GM19395 (cell line): ENCODE data around the gene RASL10A.

ENCODE experiments used
- ATAC-seq: cut with Tn5 transposase; IDR thresholded peaks from one replicate; pipeline ENCODE4 v1.9.1; 2021; ENCODE audit warnings: mild to moderate bottlenecking, moderate library complexity; ENCODE audit not compliant: unreplicated experiment

The RASL10A gene

DNA sequence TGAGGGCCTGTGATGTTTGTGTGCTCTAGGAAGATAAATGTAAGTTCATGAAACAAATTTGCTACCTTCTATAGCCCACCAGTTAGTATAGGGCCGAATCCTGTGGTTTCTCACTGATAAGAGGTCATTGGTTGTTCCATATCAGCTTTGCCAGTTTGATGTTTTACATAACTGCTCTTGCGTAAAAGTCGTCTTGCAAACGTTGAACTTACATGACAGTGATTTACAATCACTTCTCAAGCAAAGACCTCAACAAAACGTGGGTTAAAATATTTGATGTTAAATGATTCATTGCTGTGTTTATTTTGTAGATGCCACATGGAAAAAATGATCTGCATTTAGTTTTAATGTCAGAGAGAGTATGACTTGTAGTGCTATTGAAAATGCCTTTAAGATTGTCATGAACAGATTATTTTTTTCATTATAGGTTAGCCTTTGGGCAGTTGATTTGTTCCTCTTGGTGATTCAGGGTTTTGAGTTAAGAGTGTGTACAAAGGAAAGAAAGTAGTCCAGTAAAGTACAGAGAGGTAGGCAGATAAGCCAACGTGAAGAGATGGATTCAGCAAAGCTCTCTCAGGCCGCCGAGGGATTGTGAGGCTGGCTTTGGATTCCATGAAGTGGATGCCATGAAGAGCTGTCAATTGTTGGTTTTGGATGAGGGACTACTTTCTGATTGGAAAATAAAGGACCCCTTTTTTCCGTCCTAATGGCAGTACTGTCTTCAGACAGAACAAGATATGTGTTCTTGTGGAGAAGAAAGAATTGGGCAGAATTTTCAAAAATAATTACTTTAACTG, 44.8 kb downstream of the RASL10A start:
- no peak for ATAC-seq

GRCh38 chr22:29269731-29270474, 45.6 kb downstream of the RASL10A start:
- no peak for ATAC-seq

DNA sequence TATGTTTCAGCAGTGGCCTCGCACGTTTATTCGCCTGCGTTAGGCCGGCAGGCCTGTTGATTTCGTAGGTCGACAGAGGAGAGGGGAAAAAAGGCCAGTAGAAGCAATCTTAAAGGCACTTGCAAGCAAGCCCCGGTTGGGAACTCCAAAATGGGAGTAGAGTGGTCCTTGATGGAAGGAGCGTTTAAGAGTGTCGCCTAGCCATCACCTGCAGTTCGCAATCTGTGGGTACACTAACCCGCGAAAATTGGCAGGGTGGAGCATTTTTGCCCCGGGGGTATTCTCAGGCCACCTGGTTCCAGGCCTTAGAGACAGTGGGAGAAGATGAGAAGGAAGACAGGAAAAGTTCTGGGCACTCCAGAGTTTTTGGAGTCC, 46.3 kb downstream of the RASL10A start:
- ATAC-seq, result no peak

DNA sequence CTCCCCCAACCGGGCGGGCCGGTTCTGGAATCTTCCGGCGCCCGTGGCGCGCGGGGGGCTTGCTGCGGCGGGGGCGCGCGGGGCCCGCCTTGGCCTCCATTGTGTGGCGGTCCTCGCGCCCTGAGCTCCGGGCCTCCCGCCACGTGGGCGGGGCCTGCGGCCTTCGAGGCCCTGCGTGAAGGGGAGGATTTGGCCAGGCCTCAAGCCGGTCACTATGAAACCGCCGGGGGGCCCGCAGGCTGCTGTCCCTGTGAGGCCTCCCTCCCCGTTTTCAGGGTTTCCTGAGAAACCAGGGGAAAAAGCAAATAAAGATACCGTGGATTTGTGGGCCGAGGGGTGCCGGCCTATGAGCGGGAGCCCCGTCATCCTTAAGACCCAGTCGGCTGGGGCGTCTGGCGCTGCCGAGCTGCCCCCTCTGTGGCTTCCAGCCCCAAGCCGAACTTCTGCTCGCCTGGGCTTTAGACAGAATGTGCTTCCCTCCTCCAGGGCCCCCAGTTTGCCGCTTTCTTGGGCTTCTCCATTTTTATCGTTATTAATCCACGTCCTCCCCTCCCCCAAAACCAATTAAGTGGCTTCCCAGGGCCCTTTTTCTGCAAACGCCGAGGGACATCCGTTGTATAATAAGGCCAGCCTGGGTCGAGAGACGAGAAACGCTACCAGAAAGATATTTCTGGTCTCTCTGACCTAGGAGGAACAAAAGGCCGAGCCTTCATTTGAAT, 46.8 kb downstream of the RASL10A start:
- ATAC-seq, result peak; percentile 25

DNA sequence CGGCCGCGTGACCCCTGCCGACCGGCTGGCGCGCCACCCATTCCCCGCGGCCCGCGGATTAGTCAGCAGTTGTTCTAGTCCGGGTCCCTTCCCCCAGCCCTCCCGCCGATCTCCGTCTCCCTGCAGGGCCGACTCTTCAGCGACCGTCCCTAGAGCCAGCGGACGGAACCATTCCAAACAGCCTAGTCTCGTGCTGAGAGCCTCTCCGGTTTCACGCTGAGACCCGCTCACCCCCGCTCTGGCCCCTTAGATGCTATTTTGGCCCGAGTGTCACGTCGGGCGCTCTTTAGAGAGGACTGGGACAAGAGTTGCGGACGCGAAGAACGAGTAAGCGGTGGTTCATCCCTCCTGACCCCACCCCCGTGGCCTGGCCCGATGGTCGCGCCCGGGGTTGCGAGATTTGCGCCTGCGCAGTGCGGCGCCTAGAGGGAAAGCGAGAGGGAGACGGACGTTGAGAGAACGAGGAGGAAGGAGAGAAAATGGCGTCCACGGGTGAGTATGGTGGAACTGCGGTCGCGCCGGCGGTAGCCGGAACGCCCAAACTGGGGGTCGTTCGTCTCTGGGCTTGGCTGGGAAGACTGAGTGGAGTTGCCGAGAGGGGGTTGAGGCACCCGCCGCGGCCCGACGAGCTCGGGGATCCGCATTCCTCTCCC, 47.5 kb downstream of the RASL10A start, which contains the start of the genes EWSR1 and RHBDD3:
Gene EWSR1 (plus strand): TSS at position 411 of the 653 bp plus-strand sequence. CDS start 69 bp downstream, at position 480.
Gene RHBDD3 (minus strand): TSS at position 124 of the 653 bp plus-strand sequence. CDS start 2,355 bp downstream, outside the sequence.
- peak; percentile 73 for ATAC-seq

- peak; percentile 35 for ATAC-seq
Observed at GRCh38 chr22:29267462-29267857, 48.0 kb downstream of the RASL10A start.

DNA sequence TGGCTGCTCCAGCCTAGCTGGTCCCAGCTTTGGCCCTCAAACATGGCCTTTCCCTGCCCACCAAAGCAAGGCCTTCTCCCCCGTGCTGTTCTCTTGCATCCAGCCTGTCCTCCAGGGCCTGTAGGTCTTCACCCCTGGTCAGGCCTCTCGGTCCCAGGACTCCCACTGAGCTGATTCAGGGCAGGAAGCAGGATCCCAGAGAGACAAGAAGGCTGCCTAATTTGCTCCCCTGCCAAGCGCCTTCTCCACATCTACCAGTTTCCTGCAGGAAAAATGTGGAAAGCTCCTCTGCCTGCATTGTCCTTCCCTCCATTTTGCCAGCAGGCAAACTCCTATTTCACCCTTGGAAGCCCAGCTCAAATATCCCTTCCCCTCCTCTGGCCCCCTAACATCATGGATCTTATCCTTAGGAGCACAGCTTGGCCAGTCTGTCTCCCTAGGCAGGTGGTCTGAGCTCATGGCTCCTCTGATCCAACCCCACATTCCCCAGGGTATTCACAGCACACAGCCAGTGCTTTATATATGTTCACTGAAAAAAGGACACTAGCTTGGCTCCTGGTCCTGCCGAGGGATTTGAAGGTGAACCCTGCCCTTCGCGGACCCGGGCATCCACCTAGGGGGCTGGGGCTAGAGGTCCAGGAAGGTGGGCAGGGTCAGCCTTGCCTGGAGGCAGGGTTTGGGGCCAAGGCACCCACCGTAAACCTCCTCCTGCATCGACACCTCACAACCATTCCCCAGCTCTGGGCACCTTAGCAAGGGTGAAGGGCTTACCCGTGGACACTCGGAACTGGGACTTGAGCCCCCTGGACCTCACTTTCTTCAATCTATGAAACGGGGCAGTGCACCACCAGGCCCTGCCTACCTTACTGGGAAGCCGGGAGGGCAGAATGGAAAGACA, 48.7 kb downstream of the RASL10A start:
- ATAC-seq, result no peak

GRCh38 chr22:29265929-29266328, 49.6 kb downstream of the RASL10A start:
- ATAC-seq, result no peak

- ATAC-seq, result no peak
Observed at GRCh38 chr22:29265305-29265704, 50.2 kb downstream of the RASL10A start.

DNA sequence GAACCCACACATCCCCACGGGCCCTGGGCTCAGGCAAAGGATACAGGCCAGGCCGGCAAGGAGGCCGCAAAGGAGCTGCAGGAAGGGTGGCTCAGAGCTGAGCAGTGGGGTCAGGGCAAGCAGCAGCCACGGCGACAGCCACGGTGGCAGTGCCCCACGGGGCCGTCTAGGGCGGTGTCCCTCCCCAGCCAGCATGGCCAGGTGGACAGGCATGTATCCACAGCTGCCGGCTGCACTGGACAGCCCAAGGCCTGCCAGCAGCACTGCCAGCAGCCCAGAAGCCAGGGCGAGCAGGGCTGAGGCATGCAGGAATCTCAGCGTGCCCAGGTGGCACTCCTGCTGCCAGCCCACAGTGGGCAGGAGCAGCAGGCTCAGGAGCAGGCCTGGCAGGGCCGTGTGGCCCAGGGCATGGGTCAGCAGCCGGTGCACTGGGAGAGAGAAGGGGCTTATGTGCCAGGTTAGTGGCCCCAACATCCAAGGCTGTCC, 51.7 kb downstream of the RASL10A start:
- no peak for ATAC-seq
